Activated CD8-positive, alpha-beta memory T cell treated with anti-CD3 and anti-CD28 coated beads for 1 hour (primary cell): ENCODE data around the gene TUFM.
"Not testable (repeated sequence)": the region's sequence is repeated elsewhere in the genome, so short reads cannot be mapped to it uniquely, and the experiment has no call there.

Experiments used
- DNase-seq, 2 donors: peaks; one replicate each; pipeline ENCODE4 v3.0.0-alpha.2; 2020; ENCODE audit warnings: low read depth in 1 of 2; ENCODE audit errors: extremely low read depth in 1 of 2

The TUFM gene

GRCh38 chr16:28846080-28846932, at the start of gene TUFM:
TSS of gene TUFM (minus strand) at chr16:28846348. CDS start at chr16:28846269, 79 bp downstream.
- peak; percentile 93 to 95 for DNase-seq

GRCh38 chr16:28895609-28896008, 49.5 kb upstream of the TUFM start:
- no peak for DNase-seq

DNA sequence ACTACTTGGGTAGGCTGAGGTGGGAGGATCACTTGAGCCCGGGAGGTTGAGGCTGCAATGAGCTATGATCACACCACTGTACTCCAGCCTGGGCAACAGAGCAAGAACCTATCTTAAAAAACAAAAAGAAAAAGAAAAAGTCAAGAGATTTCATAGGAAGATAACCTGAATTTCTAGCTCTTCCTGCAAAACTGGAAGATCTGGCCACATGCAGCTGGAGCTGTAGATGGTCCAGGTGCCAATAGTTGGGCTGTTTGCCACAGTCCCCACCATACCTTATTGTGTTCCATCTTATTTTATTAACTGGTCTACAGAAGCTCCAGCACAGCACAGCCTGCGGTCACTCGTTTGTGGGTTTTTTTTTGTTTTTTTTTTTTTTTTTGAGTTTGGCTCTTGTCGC, 47.1 kb upstream of the TUFM start:
- DNase-seq = no peak

DNA sequence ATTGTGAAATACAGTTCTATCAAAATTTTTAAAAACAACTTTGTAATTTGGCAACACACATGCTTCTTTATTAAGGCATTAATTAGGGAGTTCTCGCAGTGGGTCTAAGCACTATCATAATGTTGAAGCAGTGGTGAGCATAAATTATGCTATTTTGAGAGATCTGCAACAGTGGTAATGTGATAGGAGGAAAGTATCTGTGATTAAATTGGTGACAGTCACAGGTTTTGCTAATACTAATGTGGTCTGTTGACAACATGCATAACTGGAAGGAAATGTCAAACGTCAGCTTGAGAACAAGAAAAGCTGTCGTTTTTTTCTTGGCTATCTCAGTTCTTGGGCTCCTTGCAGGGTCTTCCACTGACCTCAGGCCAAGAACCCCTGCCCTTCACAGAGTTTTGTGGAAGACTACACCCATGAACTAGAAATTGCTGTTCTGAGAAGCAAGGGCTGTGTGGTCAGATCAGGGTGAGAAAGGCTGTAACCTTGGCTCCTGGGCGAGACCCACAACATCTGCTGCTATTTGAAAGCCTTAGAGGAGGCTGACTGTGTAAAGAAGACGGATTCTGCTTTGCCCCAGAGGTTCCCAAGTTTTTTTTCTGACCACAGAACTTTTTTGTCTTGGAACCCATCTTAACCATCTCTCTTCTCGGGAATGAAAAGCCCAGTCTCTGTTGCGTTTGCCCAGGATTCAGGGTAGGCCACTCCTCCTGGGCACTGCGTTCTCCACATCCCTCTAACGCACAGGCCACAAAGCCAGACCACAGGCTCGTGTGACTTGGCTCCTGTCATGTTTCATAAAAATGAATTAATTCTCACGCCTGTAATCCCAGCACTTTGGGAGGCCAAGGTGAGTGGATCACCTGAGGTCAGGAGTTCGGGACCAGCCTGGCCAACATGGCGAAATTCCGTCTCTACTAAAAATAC, 46.1 kb upstream of the TUFM start:
- no peak for DNase-seq

GRCh38 chr16:28890355-28890754, 44.2 kb upstream of the TUFM start:
- not testable (repeated sequence) for DNase-seq

GRCh38 chr16:28886945-28887344, 40.8 kb upstream of the TUFM start:
- DNase-seq = no peak

- DNase-seq = no peak
Observed at GRCh38 chr16:28884045-28884444, 37.9 kb upstream of the TUFM start.

DNA sequence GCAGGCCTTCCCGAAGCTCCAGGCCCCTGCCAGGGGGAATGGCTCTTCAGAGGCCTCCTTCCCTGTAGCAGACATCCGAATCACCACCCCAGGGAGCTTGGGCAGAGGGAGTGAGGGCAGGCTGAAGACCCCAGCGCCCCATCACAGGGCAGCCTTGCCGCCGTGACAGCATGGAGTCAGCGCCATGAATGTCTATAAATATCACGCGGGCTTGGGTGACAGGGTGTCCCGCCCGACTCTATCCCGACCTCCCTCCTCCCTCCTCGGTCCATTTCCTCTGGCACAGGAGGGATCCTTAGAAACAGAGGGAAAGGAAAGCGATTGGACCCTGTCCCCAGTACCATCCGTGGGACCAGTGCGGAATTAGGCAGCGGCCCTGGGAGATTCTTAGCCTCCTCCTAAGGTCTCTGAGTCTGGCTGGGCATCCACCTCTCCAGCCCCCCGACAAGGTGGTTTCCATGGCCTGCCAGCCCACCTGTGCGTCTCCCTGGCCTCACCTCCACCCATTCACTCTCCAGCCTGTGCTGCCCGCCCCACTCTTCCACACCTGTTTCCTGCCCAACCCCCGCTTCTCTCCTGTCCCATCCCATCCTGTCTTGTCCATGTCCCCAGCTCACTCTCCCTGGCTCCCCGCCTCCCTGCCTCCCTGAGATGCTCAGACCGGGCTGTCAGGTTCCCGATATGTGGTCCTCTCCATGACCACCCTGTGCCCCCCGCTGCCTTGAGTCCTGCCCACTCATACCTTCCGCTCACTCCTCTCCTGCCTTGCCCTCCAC, 37.3 kb upstream of the TUFM start:
- DNase-seq = no peak

GRCh38 chr16:28882551-28883160, 36.5 kb upstream of the TUFM start:
- DNase-seq = no peak

GRCh38 chr16:28881565-28881964, 35.4 kb upstream of the TUFM start:
- DNase-seq = not testable (repeated sequence)

- DNase-seq = no peak
Observed at GRCh38 chr16:28880955-28881354, 34.8 kb upstream of the TUFM start.

- DNase-seq = no peak
Observed at GRCh38 chr16:28880589-28880915, 34.4 kb upstream of the TUFM start.

DNA sequence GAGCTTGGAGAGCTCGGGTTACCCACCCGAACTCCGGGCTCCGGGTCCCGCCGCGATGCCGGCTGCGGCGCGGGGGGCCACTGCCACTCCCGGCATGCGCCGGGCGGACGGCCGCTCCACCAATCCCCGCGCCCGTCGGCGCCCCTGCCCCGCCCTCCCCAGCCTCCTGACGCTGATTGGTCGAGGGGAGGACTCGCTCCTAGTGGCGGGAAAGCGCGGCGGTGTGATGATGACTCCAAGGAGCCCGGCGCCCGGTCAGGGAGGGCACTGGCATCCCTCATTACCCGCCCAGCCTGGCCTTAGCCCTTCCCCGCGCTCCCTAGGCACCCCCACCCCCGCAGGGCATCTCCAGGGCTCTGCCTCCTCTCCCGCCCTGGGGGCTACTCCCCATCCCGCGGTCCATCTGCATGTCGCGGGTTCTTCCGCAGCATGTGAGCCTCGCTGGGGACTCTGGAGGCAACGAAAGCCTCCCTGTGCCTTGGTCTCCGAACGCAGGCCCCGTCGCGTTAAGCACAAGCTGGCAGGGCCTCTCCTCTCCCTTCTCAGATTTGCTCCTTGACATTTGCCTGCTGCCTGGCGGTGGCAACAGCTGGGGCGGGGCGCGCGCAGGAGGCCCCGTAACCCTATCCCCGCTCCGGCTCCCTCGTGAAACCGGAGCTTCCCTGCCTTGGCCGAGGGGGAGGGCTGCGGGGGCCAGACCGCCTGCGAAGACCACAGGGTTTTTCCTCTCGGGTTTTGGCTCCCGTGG, 33.9 kb upstream of the TUFM start:
- peak; percentile 73 to 83 for DNase-seq

- DNase-seq = no peak
Observed at GRCh38 chr16:28879261-28879840, 33.2 kb upstream of the TUFM start.

GRCh38 chr16:28878083-28878926, 32.2 kb upstream of the TUFM start, which contains the start of gene ATP2A1:
TSS of gene ATP2A1 (plus strand) at chr16:28878488. CDS start at chr16:28878672, 184 bp downstream.
- no peak for DNase-seq

- DNase-seq = no peak
Observed at GRCh38 chr16:28877655-28878000, 31.5 kb upstream of the TUFM start.

GRCh38 chr16:28876973-28877654, 31.0 kb upstream of the TUFM start:
- DNase-seq = no peak

GRCh38 chr16:28876019-28876659, 30.0 kb upstream of the TUFM start:
- DNase-seq = no peak
